ENCODE measurements around the gene KRT85. TPM values are rescaled to one million over a fixed set of nuclear protein-coding genes. Genes with fewer than 3 reads are reported as not detected.

Gene KRT85
- not detected in 5 replicates for total RNA-seq (2022; extraction: Qiagen RNA extraction)

GRCh38 chr12:52366738-52367485 is at the start of gene KRT85:
Gene KRT85, minus strand, starts transcription at chr12:52367481. Its CDS starts 76 bp downstream, at chr12:52367405.

GRCh38 chr12:52405922-52406385 is 38.7 kb upstream of the KRT85 start, which contains the start of gene KRT82:
Gene KRT82, minus strand, starts transcription at chr12:52406335. Its CDS starts 58 bp downstream, at chr12:52406277.

GRCh38 chr12:52385226-52385702 is 18.0 kb upstream of the KRT85 start, which contains the start of gene KRT84:
Gene KRT84, minus strand, starts transcription at chr12:52385652. Its CDS starts 67 bp downstream, at chr12:52385585.

GRCh38 chr12:52320784-52321400 is 46.4 kb downstream of the KRT85 start, which contains the start of gene KRT83:
Gene KRT83, minus strand, starts transcription at chr12:52321398. Its CDS starts 63 bp downstream, at chr12:52321335.

Other genes with a start within 250 kb of the KRT85 start
- gene KRT80, start 175.5 kb downstream of the KRT85 start, total RNA-seq (2022; extraction: Qiagen RNA extraction) = 26.5 to 44.3 TPM (median 38.1 TPM) in 5 replicates
- gene KRT7, start 134.2 kb downstream of the KRT85 start, total RNA-seq (2022; extraction: Qiagen RNA extraction) = 4,985 to 6,528 TPM (median 5,990 TPM) in 5 replicates
- 26.6 to 30.4 TPM (median 27.1 TPM) in 5 replicates for gene KRT86, start 92.8 kb downstream of the KRT85 start, total RNA-seq (2022; extraction: Qiagen RNA extraction)
- gene KRT81, start 75.9 kb downstream of the KRT85 start, total RNA-seq (2022; extraction: Qiagen RNA extraction) = 3,069 to 3,830 TPM (median 3,573 TPM) in 5 replicates
- 2.4 to 3.0 TPM (median 2.8 TPM) in 5 replicates for gene KRT83, start 46.1 kb downstream of the KRT85 start, total RNA-seq (2022; extraction: Qiagen RNA extraction)
- not detected in 5 replicates for gene KRT84, start 18.2 kb upstream of the KRT85 start, total RNA-seq (2022; extraction: Qiagen RNA extraction)
- gene KRT82, start 38.9 kb upstream of the KRT85 start, total RNA-seq (2022; extraction: Qiagen RNA extraction) = not detected in 5 replicates
- gene KRT75, start 66.9 kb upstream of the KRT85 start, total RNA-seq (2022; extraction: Qiagen RNA extraction) = 0.08 to 0.20 TPM (median 0.14 TPM) in 5 replicates
- 0.03 to 0.06 TPM in 2 of 5 replicates, not detected in the others for gene KRT6B, start 84.7 kb upstream of the KRT85 start, total RNA-seq (2022; extraction: Qiagen RNA extraction)
- gene KRT6C, start 106.3 kb upstream of the KRT85 start, total RNA-seq (2022; extraction: Qiagen RNA extraction) = 0.07 TPM in 1 of 5 replicates, not detected in the others
- 11.5 to 16.2 TPM (median 14.0 TPM) in 5 replicates for gene KRT6A, start 125.8 kb upstream of the KRT85 start, total RNA-seq (2022; extraction: Qiagen RNA extraction)
- gene KRT5, start 152.9 kb upstream of the KRT85 start, total RNA-seq (2022; extraction: Qiagen RNA extraction) = 0.46 to 1.5 TPM (median 0.70 TPM) in 5 replicates
- gene KRT71, start 185.7 kb upstream of the KRT85 start, total RNA-seq (2022; extraction: Qiagen RNA extraction) = 0.06 TPM in 1 of 5 replicates, not detected in the others
- gene KRT74, start 206.4 kb upstream of the KRT85 start, total RNA-seq (2022; extraction: Qiagen RNA extraction) = not detected in 5 replicates
- gene KRT72, start 234.0 kb upstream of the KRT85 start, total RNA-seq (2022; extraction: Qiagen RNA extraction) = not detected in 5 replicates

All from A549 treated with dexamethasone at 1 μM for 4 hours (cell line).